ENCODE data around the gene CNIH1.

GRCh38 chr14:54483073-54483745, 42.0 kb upstream of the CNIH1 start:
- no peak for TF ChIP-seq CTCF (IDR thresholded peaks at IDR 0.05)
- TF ChIP-seq POLR2A (IDR thresholded peaks at IDR 0.05) = no peak
